ENCODE data around the gene RAB22A.

The RAB22A gene

DNA sequence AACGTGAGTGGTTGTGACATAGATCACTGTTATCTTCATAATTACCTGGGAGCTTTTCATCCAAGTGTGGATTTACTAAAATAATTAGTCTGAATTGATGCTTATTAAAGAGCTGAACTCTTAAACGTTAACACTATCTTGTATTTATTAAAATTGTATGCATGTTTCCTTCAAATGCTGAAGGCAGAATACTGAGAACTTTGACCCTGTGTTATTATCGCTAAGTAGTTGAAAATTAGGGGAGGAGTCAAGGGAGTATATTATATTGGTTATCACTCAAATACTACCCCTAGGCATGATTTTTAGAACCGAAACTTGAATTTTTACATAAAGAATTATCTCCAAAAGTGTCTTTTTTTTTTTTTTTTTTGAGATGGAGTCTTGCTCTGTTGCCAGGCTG is 85.3 kb downstream of the RAB22A start:
- DNase-seq (ENCODE audit: low read depth): no peak
- TF ChIP-seq POLR2A (IDR thresholded peaks at IDR 0.05; ENCODE audit: extremely low read depth, insufficient read length) (no peak), MYC (IDR thresholded peaks at IDR 0.05; ENCODE audit: low read depth, low read length) (no peak)
- TF ChIP-seq, protein P1, sequence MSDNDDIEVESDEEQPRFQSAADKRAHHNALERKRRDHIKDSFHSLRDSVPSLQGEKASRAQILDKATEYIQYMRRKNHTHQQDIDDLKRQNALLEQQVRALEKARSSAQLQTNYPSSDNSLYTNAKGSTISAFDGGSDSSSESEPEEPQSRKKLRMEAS (IDR thresholded peaks at IDR 0.05; ENCODE audit: low read depth, low read length): no peak
- TF ChIP-seq, protein P2, sequence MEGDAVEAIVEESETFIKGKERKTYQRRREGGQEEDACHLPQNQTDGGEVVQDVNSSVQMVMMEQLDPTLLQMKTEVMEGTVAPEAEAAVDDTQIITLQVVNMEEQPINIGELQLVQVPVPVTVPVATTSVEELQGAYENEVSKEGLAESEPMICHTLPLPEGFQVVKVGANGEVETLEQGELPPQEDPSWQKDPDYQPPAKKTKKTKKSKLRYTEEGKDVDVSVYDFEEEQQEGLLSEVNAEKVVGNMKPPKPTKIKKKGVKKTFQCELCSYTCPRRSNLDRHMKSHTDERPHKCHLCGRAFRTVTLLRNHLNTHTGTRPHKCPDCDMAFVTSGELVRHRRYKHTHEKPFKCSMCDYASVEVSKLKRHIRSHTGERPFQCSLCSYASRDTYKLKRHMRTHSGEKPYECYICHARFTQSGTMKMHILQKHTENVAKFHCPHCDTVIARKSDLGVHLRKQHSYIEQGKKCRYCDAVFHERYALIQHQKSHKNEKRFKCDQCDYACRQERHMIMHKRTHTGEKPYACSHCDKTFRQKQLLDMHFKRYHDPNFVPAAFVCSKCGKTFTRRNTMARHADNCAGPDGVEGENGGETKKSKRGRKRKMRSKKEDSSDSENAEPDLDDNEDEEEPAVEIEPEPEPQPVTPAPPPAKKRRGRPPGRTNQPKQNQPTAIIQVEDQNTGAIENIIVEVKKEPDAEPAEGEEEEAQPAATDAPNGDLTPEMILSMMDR (IDR thresholded peaks at IDR 0.05; ENCODE audit: low read depth, low read length): no peak
- H3K4me3 ChIP-seq (ENCODE audit: low read depth, low read length): no peak overlapping the region

DNA sequence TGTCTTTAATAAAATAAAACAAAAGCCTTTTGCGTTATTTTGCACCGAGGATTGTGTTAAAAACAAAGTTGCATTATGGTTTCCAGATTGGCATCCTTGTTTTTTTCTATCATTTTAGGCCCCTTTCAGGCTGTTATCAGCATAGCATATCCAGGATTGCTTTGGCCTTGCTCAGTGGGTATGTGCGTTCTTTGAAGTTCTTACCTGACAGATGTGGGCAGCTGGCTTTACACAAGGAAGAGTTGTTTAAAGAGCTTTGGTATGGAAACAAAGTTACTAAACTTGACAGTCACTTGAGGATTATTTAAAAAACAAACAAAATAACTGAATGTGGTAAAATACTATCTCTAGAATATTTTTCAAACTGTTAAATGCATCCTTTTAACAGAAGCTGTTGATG is 86.1 kb downstream of the RAB22A start:
- no peak for DNase-seq (ENCODE audit: low read depth)
- TF ChIP-seq, protein P2 (IDR thresholded peaks at IDR 0.05; ENCODE audit: low read depth, low read length): no peak
- TF ChIP-seq MYC (IDR thresholded peaks at IDR 0.05; ENCODE audit: low read depth, low read length) (no peak), POLR2A (IDR thresholded peaks at IDR 0.05; ENCODE audit: extremely low read depth, insufficient read length) (no peak)
- TF ChIP-seq, protein P1 (IDR thresholded peaks at IDR 0.05; ENCODE audit: low read depth, low read length): no peak
- no peak overlapping the region for H3K4me3 ChIP-seq (ENCODE audit: low read depth, low read length)

DNA sequence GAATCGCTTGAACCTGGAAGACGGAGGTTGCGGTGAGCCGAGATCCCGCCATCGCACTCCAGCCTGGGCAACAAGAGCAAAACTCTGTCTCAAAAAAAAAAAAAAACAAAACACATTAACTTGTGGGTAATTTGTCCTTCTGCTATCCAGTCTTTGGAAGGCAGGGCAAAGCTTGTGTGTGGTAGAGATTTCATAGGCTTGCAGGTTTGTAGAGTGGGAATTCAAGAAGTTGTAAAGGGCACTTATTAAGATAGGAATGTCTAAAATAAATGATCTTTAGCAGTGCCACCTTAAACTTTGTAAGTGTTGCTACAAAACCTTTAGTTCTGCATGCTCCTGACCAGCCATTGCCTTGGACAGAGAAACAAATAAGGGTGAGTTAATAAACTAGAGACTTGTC is 87.9 kb downstream of the RAB22A start:
- TF ChIP-seq POLR2A (IDR thresholded peaks at IDR 0.05; ENCODE audit: extremely low read depth, insufficient read length): no peak
- TF ChIP-seq, protein P1 (IDR thresholded peaks at IDR 0.05; ENCODE audit: low read depth, low read length): no peak
- no peak for DNase-seq (ENCODE audit: low read depth)
- H3K4me3 ChIP-seq (ENCODE audit: low read depth, low read length): no peak overlapping the region

DNA sequence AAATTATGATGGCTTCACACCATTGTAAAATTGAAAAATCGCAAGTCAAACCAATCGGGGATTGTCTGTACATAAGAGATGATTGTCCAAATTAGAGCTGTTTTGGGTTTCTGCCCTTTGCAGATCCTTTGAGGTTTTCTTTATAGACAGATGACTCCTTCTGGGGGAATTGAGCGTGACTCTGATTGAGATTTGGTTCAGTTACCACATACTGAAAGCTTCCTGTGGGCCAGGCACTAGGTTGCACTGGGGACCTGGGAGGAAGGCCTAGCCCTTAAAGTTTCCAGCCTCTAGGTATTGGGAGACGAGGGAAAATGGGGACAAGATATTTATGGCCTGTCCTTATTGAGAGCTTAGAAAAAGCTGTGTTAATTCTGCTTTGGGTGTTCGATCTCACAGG is 88.7 kb downstream of the RAB22A start:
- H3K4me3 ChIP-seq (ENCODE audit: low read depth, low read length): no peak overlapping the region
- no peak for DNase-seq (ENCODE audit: low read depth)
- no peak for TF ChIP-seq POLR2A (IDR thresholded peaks at IDR 0.05; ENCODE audit: extremely low read depth, insufficient read length)
- TF ChIP-seq MYC (IDR thresholded peaks at IDR 0.05; ENCODE audit: low read depth, low read length): no peak
- TF ChIP-seq, protein P1 (IDR thresholded peaks at IDR 0.05; ENCODE audit: low read depth, low read length): no peak
- TF ChIP-seq, protein P2 (IDR thresholded peaks at IDR 0.05; ENCODE audit: low read depth, low read length): no peak

DNA sequence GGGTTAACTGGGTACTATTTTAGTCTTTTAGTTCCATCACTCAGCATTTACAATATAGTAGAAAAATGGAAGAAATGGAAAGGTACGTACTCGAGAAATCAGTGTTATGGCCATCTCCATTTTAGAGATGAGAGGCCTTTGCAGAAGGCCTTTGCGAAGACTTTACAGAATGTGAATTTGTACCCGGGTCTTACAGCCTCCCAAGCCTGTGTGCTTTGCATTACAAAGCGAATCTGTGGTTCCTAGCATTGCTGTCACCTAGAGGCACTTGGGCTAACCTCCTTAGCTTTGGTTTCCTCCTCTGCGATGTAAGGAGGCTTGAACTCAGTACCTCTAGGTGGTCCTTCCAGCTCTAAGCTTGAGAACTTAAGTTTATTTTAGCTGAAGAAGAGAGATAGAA is 90.4 kb downstream of the RAB22A start:
- TF ChIP-seq MYC (IDR thresholded peaks at IDR 0.05; ENCODE audit: low read depth, low read length) (no peak), POLR2A (IDR thresholded peaks at IDR 0.05; ENCODE audit: extremely low read depth, insufficient read length) (no peak)
- TF ChIP-seq, protein P2 (IDR thresholded peaks at IDR 0.05; ENCODE audit: low read depth, low read length): no peak
- TF ChIP-seq, protein P1 (IDR thresholded peaks at IDR 0.05; ENCODE audit: low read depth, low read length): no peak
- no peak overlapping the region for H3K4me3 ChIP-seq (ENCODE audit: low read depth, low read length)
- no peak for DNase-seq (ENCODE audit: low read depth)

DNA sequence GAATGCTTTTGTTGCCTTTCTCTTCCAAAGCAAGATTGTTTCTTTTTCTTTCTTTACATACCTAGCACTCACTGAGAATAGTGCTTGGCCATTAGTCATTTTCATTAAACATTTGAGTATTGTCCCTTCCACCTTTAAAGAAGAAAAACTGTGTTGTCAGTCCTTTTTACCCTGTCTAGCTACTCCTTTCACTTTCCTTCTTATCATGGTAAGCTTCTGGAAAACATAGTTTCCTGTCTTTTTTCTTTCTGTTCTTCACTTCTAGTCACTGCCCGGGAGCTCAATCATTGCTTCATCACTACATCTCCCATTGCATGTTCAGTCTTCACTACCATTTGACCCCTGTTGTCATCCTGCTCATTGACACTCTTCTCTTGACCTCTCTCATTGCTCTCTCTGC is 91.6 kb downstream of the RAB22A start:
- no peak for DNase-seq (ENCODE audit: low read depth)
- no peak overlapping the region for H3K4me3 ChIP-seq (ENCODE audit: low read depth, low read length)
- TF ChIP-seq, protein P1 (IDR thresholded peaks at IDR 0.05; ENCODE audit: low read depth, low read length): no peak
- TF ChIP-seq, protein P2 (IDR thresholded peaks at IDR 0.05; ENCODE audit: low read depth, low read length): no peak
- TF ChIP-seq MYC (IDR thresholded peaks at IDR 0.05; ENCODE audit: low read depth, low read length) (no peak), POLR2A (IDR thresholded peaks at IDR 0.05; ENCODE audit: extremely low read depth, insufficient read length) (no peak)
